DMS114 treated with DMSO at 0.1 percent for 48 hours (cell line): Measurements from ENCODE around the gene POMP.
"Not testable (repeated sequence)": the region's sequence is repeated elsewhere in the genome, so short reads cannot be mapped to it uniquely, and the experiment has no call there.

ENCODE experiments used
- DNase-seq: peaks from one replicate; lab custom pipeline; 2025; ENCODE audit not compliant: unreplicated experiment; lab: John Stamatoyannopoulos, UW

The POMP gene

DNA sequence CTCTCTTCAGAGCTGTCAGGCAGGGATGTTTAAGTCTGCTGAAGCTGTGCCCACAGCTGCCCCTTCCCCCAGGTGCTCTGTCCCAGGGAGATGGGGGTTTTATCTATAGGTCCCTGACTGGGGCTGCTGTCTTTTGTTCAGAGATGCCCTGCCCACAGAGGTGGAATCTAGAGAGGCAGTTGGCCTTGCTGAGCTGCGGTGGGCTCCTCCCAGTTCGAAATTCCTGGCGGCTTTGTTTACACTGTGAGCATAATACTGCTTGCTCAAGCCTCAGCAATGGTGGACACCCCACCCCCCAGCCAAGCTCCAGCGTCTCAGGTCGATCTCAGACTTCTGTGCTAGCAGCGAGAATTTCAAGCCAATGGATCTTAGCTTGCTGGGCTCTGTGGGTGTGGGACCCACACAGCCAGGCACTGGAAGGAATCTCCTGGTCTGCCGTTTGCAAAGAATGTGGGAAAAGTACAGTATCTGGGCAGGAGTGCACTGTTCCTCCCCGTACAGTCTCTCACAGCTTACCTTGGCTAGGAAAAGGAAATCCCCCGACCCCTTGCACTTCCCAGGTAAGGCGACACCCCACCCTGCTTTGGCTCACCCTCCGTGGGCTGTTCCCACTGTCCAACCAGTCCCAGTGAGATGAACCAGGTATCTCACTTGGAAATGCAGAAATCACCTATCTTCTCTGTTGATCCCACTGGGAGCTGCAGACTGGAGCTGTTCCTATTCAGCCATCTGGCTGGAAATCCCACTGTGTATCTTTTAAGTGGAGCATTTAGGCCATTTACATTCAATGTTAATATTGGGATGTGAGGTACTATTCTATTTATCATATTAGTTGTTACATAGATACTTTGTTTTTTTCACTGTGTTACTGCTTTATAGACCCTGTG lies 34.9 kb downstream of the POMP start:
- not testable (repeated sequence) for DNase-seq

DNA sequence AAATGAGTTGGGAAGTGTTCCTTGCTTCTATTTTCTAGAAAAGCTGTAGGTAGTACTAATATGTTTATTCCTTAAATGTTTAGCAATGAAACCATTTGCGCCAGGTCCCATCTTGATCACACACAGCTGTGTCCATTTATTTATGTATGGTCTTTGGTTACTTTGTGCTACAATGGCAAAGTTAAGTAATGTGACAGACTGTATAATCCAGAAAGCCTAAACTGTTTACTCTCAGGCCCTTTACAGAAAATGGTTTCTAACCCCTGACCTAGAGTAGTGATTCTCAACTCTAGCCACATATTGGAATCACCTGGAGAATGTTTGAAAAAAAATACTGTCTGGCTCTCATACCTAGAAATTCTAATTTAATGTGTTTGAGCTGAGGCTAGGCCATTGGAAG lies 38.5 kb downstream of the POMP start:
- DNase-seq = no peak

DNA sequence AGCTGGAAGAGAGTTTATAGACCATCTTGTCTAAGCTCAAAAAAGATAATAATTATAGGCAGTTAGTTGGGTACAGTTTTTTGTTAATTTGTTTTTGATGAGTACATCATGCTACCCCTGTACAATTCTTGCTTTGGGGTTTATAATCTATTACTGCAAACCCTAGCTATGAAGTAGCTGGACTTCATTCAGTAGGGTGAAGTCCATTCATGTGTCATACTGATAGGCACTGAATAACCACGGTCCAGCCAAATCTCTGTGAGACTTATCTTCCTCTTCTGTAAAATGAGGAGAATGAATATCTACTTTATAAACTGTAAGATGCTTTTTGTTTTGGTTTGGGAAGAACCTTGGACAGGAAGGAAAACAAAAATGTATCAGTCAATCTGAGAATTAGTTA lies 40.3 kb downstream of the POMP start:
- DNase-seq = no peak

DNA sequence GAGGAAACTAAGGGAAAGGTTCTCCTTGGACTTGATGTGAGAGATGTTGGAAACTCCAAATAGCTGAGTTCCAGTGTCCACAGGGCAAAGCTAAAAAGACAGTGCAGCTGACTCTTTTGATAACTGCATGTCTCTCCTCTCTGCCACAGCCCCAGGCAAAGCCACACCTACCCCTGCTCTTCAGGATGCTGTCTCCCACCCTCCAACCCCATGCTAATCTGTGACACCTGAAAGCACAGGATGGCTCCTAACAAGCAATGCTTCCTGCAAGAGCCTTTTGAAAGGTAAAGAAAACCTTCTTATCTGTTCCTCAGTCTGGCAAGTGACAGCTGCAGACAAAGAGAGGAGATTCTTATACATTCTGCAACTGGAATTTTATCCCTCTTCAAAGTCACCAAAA lies 45.4 kb downstream of the POMP start:
- DNase-seq = no peak

DNA sequence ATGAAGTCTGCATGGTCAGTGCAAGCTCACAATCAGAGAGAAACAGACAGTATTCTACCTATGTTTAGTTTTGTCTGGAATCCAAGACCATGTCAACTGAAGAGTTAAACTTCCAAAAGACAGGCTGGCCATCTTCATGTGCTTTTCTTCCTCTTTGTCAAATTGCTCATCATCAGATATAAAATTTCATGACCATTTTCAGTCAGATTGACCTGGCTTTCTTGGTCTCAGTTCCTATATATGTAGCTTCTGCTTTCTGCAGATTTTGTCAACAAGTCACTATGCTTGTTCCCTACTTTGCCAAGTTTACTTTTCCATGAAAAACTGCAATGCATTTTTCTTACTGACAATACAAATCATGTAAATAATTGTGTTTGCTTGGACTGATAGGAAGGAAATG lies 46.0 kb downstream of the POMP start:
- no peak for DNase-seq

DNA sequence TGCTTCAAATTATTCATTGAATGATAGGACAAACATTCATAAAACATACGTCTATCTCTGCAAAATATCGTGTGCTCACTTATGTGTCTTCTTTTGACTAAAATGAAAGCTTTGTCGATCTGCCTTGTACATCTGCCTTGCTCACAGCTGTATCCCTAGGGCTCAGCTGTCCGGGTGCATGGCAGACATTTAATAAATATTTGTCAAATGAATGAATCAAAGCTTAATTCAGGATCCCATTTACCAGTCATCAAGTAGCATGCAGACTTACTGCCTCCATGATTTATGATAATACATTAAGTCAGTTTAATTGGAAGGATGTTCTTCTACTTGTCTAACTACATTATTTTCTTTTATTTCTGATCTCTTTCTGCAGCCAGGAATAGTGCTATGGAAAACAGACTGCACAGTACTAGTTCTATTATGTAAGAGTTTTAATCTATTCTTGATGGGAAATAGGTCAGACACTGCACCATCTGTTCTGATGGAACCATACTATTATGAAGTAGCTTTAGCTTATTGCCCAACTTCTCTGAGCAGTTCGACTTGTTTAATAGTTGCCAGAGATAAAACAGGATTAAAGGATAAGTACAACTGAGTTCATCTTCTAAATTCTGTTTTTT lies 46.6 kb downstream of the POMP start:
- no peak for DNase-seq

DNA sequence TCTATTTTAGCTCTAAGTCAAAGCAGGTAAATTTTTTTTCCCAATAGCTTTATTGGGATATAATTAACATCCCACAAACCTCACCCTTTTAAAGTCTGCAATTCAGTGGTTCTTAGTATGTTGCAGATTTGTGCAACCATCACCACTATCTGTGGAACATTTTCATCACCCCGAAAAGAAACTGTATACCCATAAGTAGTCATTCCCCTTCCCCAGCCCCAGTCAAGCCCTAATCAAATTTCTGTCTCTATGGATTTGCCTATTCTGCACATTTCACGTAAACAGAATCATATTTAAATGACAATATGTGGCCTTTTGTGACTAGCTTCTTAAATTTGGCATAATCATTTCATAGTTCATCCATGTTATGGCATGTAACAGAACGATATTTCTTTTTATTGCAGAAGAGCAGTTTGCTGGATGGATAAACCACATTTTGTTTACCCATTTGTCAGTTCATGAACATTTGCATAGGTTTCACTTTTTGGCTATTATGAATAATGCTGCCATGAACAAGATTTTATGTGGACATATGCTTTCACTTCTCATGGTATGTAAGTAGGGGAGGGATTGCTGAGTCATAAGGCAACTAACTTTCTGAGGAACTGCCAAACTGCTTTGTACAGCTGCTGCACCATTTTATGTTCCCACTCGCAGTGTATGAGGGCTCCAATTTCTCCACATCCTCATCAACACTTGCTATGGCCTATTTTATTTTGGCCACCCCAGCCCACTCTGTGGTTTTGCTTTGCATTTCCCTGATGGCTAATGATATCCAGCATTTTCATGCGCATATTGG lies 48.9 kb downstream of the POMP start:
- DNase-seq = no peak

DNA sequence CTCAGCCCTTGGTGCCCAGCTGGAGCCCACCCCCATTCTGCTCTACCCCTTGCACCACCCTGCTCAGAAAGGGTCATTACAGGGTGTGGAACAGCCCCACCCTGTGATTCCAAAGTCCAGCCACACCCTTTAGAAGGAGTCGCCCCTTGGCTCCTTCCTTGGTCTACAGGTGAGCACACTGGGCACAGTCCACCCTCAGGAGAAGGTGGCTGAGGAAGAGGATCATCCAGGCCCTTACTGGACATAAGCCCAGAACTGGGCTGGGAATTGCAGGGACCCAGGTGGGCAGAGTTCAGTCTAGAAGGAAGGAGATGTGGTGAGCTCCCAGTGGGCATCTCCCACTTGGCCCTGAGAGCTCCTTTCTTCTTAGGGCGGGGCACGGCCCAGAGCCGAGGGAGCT lies 51.2 kb downstream of the POMP start:
- no peak for DNase-seq

DNA sequence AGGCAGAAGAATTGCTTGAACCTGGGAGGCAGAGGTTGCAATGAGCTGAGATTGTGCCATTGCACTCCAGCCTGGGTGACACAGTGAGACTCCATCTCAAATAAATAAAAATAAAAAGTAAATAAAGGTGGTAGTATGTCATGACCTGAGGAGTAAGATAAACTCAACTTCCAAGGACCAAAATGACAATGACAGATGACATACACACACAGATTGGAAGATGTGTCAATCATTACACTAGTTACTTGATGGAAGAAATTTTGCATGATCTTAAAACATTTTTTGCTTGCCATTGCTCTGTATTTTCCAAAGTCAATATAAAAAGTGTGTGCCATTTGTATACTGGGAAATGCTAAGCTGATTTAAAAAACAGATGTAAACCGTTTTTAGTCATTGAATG lies 55.7 kb downstream of the POMP start:
- DNase-seq = no peak

DNA sequence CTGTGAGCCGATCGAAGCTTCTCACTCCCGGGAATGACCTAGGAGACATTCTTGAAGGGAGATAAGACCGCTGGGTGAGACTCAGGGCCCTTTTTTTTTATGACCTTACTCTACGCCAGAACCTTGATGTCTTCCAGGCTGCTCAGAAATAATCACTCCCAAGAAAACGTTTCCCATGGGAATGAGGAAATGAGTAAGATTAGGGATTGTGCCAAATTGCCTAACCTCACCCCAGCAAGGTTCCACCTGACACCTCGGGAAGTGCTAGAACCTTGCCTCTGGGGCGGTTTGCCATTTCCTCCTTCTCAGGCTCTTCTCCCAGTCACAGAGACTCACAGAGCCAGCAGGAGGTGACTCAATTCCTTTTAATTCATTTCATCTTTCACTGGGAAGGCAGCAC lies 57.6 kb downstream of the POMP start:
- DNase-seq = no peak

DNA sequence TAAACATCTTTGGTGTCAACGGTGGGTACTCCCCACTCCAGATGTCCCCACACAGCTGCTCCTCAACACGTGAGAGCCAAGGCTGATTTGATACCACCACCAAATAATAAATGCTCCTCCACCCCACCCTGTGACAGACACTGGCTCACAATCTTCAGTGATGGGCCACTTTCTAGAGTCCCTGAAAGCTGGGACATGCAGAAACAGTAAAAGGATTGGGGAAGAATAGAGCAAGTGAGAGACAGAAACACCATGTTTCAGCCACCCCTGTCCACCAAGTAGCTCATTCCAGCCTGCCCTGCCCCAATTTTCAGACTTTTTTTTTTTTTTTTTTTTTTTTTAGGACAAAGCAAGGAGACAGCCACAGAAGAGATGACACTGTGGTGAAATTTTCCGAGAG lies 58.2 kb downstream of the POMP start:
- DNase-seq = no peak

DNA sequence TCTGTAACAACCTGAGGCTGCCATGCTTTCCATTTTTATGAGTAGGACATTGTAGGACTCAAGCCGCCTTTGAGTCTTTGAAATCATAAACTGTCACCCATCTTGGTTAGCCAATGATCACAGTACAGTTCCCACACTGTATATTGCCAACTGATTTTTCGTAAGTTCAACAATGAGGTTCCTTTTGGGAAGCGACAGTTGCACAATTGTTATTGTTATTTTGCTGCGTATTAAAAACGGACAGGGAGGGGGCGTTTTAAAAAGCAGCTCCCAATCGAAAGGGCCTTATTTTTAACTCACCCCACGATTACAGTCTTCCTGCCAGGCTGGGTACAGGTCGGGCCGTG lies 59.2 kb downstream of the POMP start:
- DNase-seq = no peak

DNA sequence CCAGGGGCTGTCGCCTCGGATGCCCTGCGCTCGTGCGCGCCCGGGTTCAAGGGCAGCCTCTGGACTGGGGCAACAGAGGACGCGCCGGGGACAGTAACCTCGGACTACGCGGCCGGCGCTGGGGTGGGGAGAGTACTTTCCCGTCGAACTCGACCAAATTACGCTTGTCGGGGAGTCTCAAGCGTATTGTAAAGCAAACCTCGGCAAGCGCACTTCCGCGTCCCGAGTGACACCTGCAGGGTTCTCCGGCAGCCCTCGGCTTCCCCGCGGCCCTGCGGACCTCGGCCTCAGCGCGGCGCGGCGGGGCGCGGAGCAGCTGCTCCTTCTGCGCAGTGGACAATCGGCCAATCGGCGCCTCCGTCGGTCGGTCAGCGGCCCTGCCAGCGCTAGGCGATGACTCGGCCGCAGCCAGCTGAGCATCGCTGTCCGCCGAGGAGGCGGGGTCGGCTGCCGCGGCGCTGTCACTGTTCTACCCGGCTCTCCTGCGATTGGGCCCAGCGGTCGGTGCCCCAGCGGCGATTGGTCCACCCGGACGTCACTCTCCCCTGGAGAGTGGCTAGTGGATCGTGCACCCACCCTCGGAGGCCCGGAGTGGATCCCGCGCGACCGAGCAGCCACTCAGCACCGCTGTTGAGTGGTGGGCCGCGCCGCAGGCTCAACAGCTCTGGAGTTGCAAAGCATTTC lies 59.8 kb downstream of the POMP start, which contains the start of gene SLC46A3:
Gene SLC46A3 (minus strand): TSS at position 428 of the 684 bp plus-strand sequence. CDS start 972 bp downstream, outside the sequence.
- peak; percentile 73 for DNase-seq

DNA sequence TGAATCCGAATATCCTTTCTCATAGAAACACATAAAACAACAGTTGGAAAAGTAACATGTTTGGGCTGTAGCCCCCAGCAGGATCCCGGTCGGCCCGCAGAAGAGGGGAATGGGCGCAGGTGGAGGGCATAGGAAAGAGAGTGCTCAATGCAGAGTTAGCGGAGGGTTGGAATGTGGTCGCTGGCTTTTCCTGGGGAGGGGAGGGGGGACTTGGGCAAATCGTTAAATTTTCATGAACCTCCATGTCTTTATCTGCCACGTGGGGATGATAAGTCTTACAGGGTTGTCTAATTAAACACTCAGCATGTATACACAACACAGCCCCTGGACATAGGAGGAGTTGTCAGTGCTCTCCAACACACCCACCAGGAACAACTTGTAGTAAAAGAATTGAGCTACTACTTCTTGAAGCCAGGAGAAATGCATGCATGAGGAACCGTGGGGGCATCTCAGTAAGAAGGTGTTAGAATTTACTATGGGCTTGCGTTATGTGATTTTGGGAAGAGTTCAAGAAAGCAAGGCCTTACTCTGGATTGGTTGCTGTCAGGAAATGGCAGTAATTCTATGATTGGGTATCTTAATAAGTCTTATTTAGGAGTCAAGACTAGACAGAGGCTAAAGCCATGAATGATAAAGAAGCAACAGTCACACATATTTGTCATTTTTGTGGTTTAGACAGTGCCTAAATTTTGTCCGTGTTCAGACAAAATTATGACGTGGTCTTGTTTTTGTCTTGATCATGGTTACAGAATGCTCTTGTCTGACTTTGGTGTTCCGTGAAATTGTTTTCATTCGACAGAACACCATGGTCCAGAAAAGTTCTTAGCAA lies 60.5 kb downstream of the POMP start:
- DNase-seq = no peak

DNA sequence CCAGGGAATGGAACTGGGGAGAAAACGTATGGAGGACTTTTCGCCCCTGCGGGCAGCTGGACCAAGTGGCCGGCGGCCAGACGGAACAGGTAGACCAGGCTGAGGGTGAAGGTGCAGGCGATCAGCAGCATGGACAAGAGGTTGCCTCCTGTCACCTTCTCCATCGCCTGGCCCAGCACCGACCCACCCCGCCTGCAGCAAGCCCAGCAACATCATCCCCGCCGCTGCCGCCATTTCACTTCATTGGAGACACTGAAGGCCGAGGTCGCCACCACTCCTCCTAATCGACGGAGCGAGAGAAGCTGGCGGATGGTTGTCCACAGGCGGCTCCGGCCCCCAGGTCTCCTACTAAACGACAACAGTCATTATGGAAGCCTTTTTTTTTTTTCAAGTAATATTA lies 64.9 kb downstream of the POMP start:
- DNase-seq = no peak

DNA sequence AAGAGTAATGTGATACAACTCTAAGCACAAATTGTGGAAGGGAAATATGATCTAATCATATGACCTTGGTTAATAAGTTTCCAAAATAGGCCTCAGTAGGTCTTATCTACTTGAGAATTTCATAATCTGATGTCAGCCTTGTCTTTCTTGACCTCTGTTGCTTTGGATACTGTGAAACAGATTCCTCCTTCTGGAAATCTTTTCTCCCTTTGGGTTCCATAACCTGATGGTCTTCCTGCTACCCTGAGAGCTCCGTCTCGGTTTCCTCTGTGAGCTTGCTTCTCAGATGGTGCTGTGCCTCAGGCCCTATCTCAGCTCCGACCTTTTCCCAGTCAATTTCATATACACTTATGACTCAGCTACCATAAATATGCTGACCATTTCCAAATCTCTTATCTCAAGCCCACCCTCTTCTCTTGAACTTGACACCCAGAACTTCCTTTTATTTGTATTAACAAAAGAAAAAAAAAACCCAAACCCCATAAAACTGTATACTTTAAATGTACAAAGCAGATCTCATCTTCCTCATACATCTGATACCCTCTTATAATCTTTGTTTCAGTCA lies 66.2 kb downstream of the POMP start:
- no peak for DNase-seq
